ENCODE results near the gene CNST.
"Not testable (repeated sequence)": the region's sequence is repeated elsewhere in the genome, so short reads cannot be mapped to it uniquely, and the experiment has no call there.

CNST gene

GRCh38 chr1:246624091-246624490 lies 57.8 kb downstream of the CNST start:
- DNase-seq (ENCODE audit: low read depth), result no peak

GRCh38 chr1:246629030-246629429 lies 62.8 kb downstream of the CNST start:
- no peak for DNase-seq (ENCODE audit: low read depth)

GRCh38 chr1:246629976-246630375 lies 63.7 kb downstream of the CNST start:
- DNase-seq (ENCODE audit: low read depth), result no peak

GRCh38 chr1:246631426-246631825 lies 65.2 kb downstream of the CNST start:
- DNase-seq (ENCODE audit: low read depth), result no peak

GRCh38 chr1:246632281-246633168 lies 66.3 kb downstream of the CNST start:
- no peak for DNase-seq (ENCODE audit: low read depth)

GRCh38 chr1:246634659-246635058 lies 68.4 kb downstream of the CNST start:
- DNase-seq (ENCODE audit: low read depth), result not testable (repeated sequence)

GRCh38 chr1:246638941-246639655 lies 72.8 kb downstream of the CNST start:
- DNase-seq (ENCODE audit: low read depth), result no peak

GRCh38 chr1:246639732-246640131 lies 73.5 kb downstream of the CNST start:
- peak; percentile 90 for DNase-seq (ENCODE audit: low read depth)

GRCh38 chr1:246640747-246641146 lies 74.5 kb downstream of the CNST start:
- DNase-seq (ENCODE audit: low read depth), result no peak

- no peak for DNase-seq (ENCODE audit: low read depth)
Measured at GRCh38 chr1:246641394-246641793, 75.1 kb downstream of the CNST start.

- no peak for DNase-seq (ENCODE audit: low read depth)
Measured at GRCh38 chr1:246642719-246643118, 76.5 kb downstream of the CNST start.

- no peak for DNase-seq (ENCODE audit: low read depth)
Measured at GRCh38 chr1:246647113-246647512, 80.9 kb downstream of the CNST start.

- no peak for DNase-seq (ENCODE audit: low read depth)
Measured at GRCh38 chr1:246647513-246647912, 81.3 kb downstream of the CNST start.

- no peak for DNase-seq (ENCODE audit: low read depth)
Measured at GRCh38 chr1:246651012-246651695, 84.9 kb downstream of the CNST start.

- no peak for DNase-seq (ENCODE audit: low read depth)
Measured at GRCh38 chr1:246658567-246658966, 92.3 kb downstream of the CNST start.

- DNase-seq (ENCODE audit: low read depth), result no peak
Measured at GRCh38 chr1:246659594-246660140, 93.4 kb downstream of the CNST start.

GRCh38 chr1:246661451-246661850 lies 95.2 kb downstream of the CNST start:
- no peak for DNase-seq (ENCODE audit: low read depth)

GRCh38 chr1:246667773-246668172 lies 101.5 kb downstream of the CNST start:
- DNase-seq (ENCODE audit: low read depth), result no peak

GRCh38 chr1:246669659-246670058 lies 103.4 kb downstream of the CNST start:
- DNase-seq (ENCODE audit: low read depth), result no peak

- no peak for DNase-seq (ENCODE audit: low read depth)
Measured at GRCh38 chr1:246674049-246674448, 107.8 kb downstream of the CNST start.

- DNase-seq (ENCODE audit: low read depth), result no peak
Measured at GRCh38 chr1:246677842-246678241, 111.6 kb downstream of the CNST start.

Measured in CMK (cell line).